Prostate gland (tissue), 2 donors: ENCODE data around the gene PIK3IP1.

Source experiments
- POLR2A ChIP-seq: fragments of 450-650 bp; IDR thresholded peaks from one replicate; pipeline ENCODE4 v1.6.1; 2016; ENCODE audit warnings: antibody characterized with exemption, mild to moderate bottlenecking
- TF ChIP-seq, protein P1 (sequence below), 4 experiments: fragments of 200-600 bp in 2 of 4; fragments of 450-650 bp in 2 of 4; sonication (generic) in 2 of 4; IDR thresholded peaks; 1 replicate in 3 of 4; 2 replicates in 1 of 4; pipeline ENCODE4 v1.5.1; 2016 to 2019; ENCODE audit warnings: antibody characterized with exemption in 4 of 4, mild to moderate bottlenecking in 2 of 4, moderate library complexity in 2 of 4

GRCh38 chr22:31278626-31279326 lies 13.5 kb downstream of the PIK3IP1 start:
- TF ChIP-seq, protein P1, sequence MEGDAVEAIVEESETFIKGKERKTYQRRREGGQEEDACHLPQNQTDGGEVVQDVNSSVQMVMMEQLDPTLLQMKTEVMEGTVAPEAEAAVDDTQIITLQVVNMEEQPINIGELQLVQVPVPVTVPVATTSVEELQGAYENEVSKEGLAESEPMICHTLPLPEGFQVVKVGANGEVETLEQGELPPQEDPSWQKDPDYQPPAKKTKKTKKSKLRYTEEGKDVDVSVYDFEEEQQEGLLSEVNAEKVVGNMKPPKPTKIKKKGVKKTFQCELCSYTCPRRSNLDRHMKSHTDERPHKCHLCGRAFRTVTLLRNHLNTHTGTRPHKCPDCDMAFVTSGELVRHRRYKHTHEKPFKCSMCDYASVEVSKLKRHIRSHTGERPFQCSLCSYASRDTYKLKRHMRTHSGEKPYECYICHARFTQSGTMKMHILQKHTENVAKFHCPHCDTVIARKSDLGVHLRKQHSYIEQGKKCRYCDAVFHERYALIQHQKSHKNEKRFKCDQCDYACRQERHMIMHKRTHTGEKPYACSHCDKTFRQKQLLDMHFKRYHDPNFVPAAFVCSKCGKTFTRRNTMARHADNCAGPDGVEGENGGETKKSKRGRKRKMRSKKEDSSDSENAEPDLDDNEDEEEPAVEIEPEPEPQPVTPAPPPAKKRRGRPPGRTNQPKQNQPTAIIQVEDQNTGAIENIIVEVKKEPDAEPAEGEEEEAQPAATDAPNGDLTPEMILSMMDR (IDR thresholded peaks at IDR 0.05): no peak
- no peak for TF ChIP-seq POLR2A
